Globus pallidus (tissue), 1 donor: Measurements from ENCODE around the gene PAX2.

Experiments
- DNase-seq: peaks from one replicate; pipeline ENCODE4 v3.0.0-alpha.2; 2015; ENCODE audit warnings: low spot score

PAX2 gene

GRCh38 chr10:100819424-100819823 is 74.0 kb downstream of the PAX2 start:
- no peak for DNase-seq

GRCh38 chr10:100823194-100823593 is 77.8 kb downstream of the PAX2 start:
- no peak for DNase-seq

- DNase-seq, result no peak
Measured at GRCh38 chr10:100824886-100825285, 79.5 kb downstream of the PAX2 start.

GRCh38 chr10:100825325-100825875 is 80.0 kb downstream of the PAX2 start:
- DNase-seq, result no peak

GRCh38 chr10:100826031-100826651 is 80.8 kb downstream of the PAX2 start:
- no peak for DNase-seq

GRCh38 chr10:100826661-100826982 is 81.2 kb downstream of the PAX2 start:
- no peak for DNase-seq

GRCh38 chr10:100826983-100827818 is 81.8 kb downstream of the PAX2 start:
- DNase-seq, result no peak

- peak; percentile 6 for DNase-seq
Measured at GRCh38 chr10:100827819-100828737, 82.7 kb downstream of the PAX2 start.

- DNase-seq, result no peak
Measured at GRCh38 chr10:100828738-100829096, 83.3 kb downstream of the PAX2 start.

- DNase-seq, result no peak
Measured at GRCh38 chr10:100829097-100829870, 83.9 kb downstream of the PAX2 start.

GRCh38 chr10:100829933-100830727 is 84.7 kb downstream of the PAX2 start:
- DNase-seq, result no peak

- no peak for DNase-seq
Measured at GRCh38 chr10:100830728-100831111, 85.3 kb downstream of the PAX2 start.

- DNase-seq, result no peak
Measured at GRCh38 chr10:100831742-100832141, 86.4 kb downstream of the PAX2 start.

- no peak for DNase-seq
Measured at GRCh38 chr10:100835810-100836209, 90.4 kb downstream of the PAX2 start.

- no peak for DNase-seq
Measured at GRCh38 chr10:100836891-100837290, 91.5 kb downstream of the PAX2 start.

GRCh38 chr10:100837300-100837699 is 91.9 kb downstream of the PAX2 start:
- DNase-seq, result no peak

GRCh38 chr10:100838986-100839385 is 93.6 kb downstream of the PAX2 start:
- no peak for DNase-seq

- no peak for DNase-seq
Measured at GRCh38 chr10:100841528-100841927, 96.1 kb downstream of the PAX2 start.

GRCh38 chr10:100847440-100847839 is 102.1 kb downstream of the PAX2 start:
- DNase-seq, result no peak

GRCh38 chr10:100848770-100849169 is 103.4 kb downstream of the PAX2 start:
- DNase-seq, result no peak

GRCh38 chr10:100858261-100858660 is 112.9 kb downstream of the PAX2 start:
- no peak for DNase-seq
